ENCODE measurements around the gene FANCC. TPM values are rescaled to one million over a fixed set of nuclear protein-coding genes. Genes with fewer than 3 reads are reported as not detected.

FANCC gene
- total RNA-seq, 2 donors from 2014 or later = 17.6 to 23.5 TPM

DNA sequence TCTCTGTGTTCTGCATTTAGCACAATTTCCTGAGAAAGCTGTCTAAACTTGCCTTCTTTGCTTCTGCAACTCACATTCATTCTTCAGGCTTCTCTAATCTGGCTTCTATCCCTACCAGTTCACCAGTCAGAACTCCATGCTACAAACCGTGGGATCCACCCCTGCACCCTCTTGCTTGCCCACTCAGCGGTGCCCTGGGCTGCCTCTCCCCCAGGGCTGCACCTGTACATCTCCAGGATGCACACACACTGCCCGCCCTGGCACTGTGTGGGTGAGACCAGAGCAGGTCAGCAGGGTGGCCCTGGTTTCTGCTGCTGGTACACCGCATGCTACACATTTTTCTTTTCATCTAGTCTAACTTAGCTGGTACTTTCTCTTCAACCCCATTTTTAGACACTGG is 127.1 kb downstream of the FANCC start:
- Mint-ChIP-seq H3K27me3 (ENCODE audit: insufficient read depth) (no peaks in the 10 kb centered on the region), H3K36me3 (ENCODE audit: low read depth) (peaks cover 2% of the 10 kb centered on the region), H3K27ac (no peak overlapping the region), H3K9me3 (no peaks in the 10 kb centered on the region), H3K4me1 (peaks cover 22% of the 10 kb centered on the region), H3K4me3 (no peak overlapping the region)
- Histone ChIP-seq H3K27me3 (ENCODE audit: control insufficient read depth, insufficient read depth, low read length, poor library complexity, severe bottlenecking) (no peaks in the 10 kb centered on the region), H3K27ac (ENCODE audit: low read depth, low read length) (no peak overlapping the region), H3K4me1 (ENCODE audit: control insufficient read depth, insufficient read depth, low read length) (peaks cover 5% of the 10 kb centered on the region), H3K4me3 (ENCODE audit: low read length) (no peak overlapping the region), H3K9me3 (ENCODE audit: control insufficient read depth, low read length) (no peaks in the 10 kb centered on the region), H3K9ac (ENCODE audit: extremely low read depth, low read length, poor library complexity, severe bottlenecking) (no peak overlapping the region), H3K36me3 (ENCODE audit: control insufficient read depth, insufficient read depth, low read length) (no peaks in the 10 kb centered on the region)
- 90 to 93% methylated on average over 3 to 4 of the region's 4 CpGs for WGBS, 2 experiments (ENCODE audit: insufficient coverage in 1 of 2, insufficient read length in 1 of 2)
- TF ChIP-seq CTCF (conservative IDR thresholded peaks at IDR 0.05) = no peak
- DNase-seq = no peak

DNA sequence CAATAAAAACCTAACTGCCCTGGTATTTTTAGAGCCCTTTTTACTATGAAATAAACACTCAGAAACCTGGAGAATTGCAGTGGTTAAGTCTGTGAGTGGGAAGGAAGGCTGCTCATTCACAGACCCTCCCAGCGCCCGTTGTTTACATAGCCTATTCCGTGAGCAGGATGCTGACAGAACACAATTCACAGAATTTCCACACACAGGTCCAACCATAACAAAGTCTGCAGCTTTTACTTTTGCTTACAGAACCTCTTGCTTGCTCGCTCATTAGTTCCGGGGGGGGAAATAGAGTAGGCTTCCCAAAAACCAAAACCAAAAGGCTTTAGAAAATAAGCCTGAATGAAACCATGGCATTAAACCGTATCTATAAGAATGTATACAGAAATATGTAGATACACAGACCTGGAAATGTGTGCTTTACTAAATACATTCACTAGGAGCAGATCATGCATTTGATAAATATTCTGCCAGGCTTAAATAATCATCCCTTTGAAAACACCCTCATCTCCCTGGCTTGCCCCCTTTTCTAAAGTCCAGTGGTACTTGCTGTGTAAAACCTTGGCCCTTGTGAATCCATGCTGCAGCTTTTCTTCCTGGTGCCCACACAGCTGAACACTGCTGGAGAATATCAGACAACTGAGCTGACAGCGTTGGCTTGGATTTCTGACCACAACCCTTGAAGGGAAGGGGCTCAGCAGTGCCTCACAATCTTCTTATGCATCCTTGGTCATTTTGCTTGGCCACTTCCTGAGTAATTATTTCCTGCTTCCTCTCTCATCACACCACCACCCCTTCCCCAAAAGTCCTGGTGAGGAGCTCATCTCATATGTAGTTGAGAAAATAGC is 128.0 kb downstream of the FANCC start:
- 80 to 91% methylated on average over 1 to 7 of the region's 7 CpGs for WGBS, 2 experiments (ENCODE audit: insufficient coverage in 1 of 2, insufficient read length in 1 of 2)
- no peak for TF ChIP-seq CTCF (conservative IDR thresholded peaks at IDR 0.05)
- Histone ChIP-seq H3K36me3 (ENCODE audit: control insufficient read depth, insufficient read depth, low read length) (no peaks in the 10 kb centered on the region), H3K4me1 (ENCODE audit: control insufficient read depth, insufficient read depth, low read length) (peaks cover 5% of the 10 kb centered on the region), H3K27ac (ENCODE audit: low read depth, low read length) (no peak overlapping the region), H3K4me3 (ENCODE audit: low read length) (no peak overlapping the region), H3K9me3 (ENCODE audit: control insufficient read depth, low read length) (no peaks in the 10 kb centered on the region), H3K9ac (ENCODE audit: extremely low read depth, low read length, poor library complexity, severe bottlenecking) (no peak overlapping the region), H3K27me3 (ENCODE audit: control insufficient read depth, insufficient read depth, low read length, poor library complexity, severe bottlenecking) (no peaks in the 10 kb centered on the region)
- no peak overlapping the region for H3K27ac Mint-ChIP-seq
- no peaks in the 10 kb centered on the region for H3K36me3 Mint-ChIP-seq (ENCODE audit: low read depth)
- H3K27me3 Mint-ChIP-seq (ENCODE audit: insufficient read depth) = no peaks in the 10 kb centered on the region
- DNase-seq = no peak
- H3K9me3 Mint-ChIP-seq = no peaks in the 10 kb centered on the region
- peaks cover 22% of the 10 kb centered on the region for H3K4me1 Mint-ChIP-seq
- H3K4me3 Mint-ChIP-seq = no peak overlapping the region

DNA sequence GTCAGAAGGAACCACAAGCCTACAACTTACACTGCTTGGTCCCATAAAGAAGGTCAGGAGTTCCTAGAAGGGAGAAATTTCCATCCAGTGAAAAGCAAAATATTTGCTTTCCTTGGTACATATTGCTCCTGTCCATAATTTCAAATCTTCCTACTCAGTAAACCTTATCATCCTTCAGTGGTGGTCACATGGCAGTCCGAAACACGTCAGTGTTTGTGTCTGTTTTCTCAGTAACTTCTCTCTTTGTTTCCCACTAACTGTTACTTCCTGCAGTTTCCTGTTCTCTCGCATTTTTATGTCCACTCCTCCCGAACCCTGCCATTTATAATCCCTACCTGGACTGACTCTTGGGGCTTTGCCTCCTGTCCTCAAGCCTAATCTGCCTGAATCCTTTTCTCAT is 129.1 kb downstream of the FANCC start:
- Histone ChIP-seq H3K4me1 (ENCODE audit: control insufficient read depth, insufficient read depth, low read length) (peaks cover 5% of the 10 kb centered on the region), H3K27me3 (ENCODE audit: control insufficient read depth, insufficient read depth, low read length, poor library complexity, severe bottlenecking) (no peaks in the 10 kb centered on the region), H3K9me3 (ENCODE audit: control insufficient read depth, low read length) (no peaks in the 10 kb centered on the region), H3K27ac (ENCODE audit: low read depth, low read length) (no peak overlapping the region), H3K9ac (ENCODE audit: extremely low read depth, low read length, poor library complexity, severe bottlenecking) (no peak overlapping the region), H3K4me3 (ENCODE audit: low read length) (no peak overlapping the region), H3K36me3 (ENCODE audit: control insufficient read depth, insufficient read depth, low read length) (no peaks in the 10 kb centered on the region)
- H3K4me3 Mint-ChIP-seq = no peak overlapping the region
- 85 to 91% methylated on average over 4 of the region's 4 CpGs for WGBS, 2 experiments (ENCODE audit: insufficient coverage in 1 of 2, insufficient read length in 1 of 2)
- H3K36me3 Mint-ChIP-seq (ENCODE audit: low read depth) = no peaks in the 10 kb centered on the region
- no peaks in the 10 kb centered on the region for H3K27me3 Mint-ChIP-seq (ENCODE audit: insufficient read depth)
- no peaks in the 10 kb centered on the region for H3K9me3 Mint-ChIP-seq
- no peak overlapping the region for H3K27ac Mint-ChIP-seq
- no peak for DNase-seq
- no peak for TF ChIP-seq CTCF (conservative IDR thresholded peaks at IDR 0.05)
- H3K4me1 Mint-ChIP-seq = peaks cover 24% of the 10 kb centered on the region
